ENCODE results near the gene ABCG8.

The ABCG8 gene

GRCh38 chr2:43853141-43854081 lies 14.6 kb downstream of the ABCG8 start:
- TF ChIP-seq EZH2 (IDR thresholded peaks at IDR 0.05; ENCODE audit: borderline replicate concordance, low read depth, low read length, severe bottlenecking): no peak
- TF ChIP-seq, protein P1, sequence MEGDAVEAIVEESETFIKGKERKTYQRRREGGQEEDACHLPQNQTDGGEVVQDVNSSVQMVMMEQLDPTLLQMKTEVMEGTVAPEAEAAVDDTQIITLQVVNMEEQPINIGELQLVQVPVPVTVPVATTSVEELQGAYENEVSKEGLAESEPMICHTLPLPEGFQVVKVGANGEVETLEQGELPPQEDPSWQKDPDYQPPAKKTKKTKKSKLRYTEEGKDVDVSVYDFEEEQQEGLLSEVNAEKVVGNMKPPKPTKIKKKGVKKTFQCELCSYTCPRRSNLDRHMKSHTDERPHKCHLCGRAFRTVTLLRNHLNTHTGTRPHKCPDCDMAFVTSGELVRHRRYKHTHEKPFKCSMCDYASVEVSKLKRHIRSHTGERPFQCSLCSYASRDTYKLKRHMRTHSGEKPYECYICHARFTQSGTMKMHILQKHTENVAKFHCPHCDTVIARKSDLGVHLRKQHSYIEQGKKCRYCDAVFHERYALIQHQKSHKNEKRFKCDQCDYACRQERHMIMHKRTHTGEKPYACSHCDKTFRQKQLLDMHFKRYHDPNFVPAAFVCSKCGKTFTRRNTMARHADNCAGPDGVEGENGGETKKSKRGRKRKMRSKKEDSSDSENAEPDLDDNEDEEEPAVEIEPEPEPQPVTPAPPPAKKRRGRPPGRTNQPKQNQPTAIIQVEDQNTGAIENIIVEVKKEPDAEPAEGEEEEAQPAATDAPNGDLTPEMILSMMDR (IDR thresholded peaks at IDR 0.05; ENCODE audit: borderline replicate concordance, extremely low read depth, low read length, poor library complexity, severe bottlenecking): no peak
- Histone ChIP-seq H3K36me3 (ENCODE audit: insufficient read depth, low read length) (no peaks in the 10 kb centered on the region), H3K4me3 (ENCODE audit: low read depth in 1 of 2, low read length in 2 of 2) (no peak overlapping the region), H3K27me3 (ENCODE audit: insufficient read depth, low read length, poor library complexity) (peaks cover 4% of the 10 kb centered on the region), H4K20me1 (ENCODE audit: insufficient read depth, low read length) (no peaks in the 10 kb centered on the region), H2AFZ (ENCODE audit: low read depth, low read length) (no peak overlapping the region), H3K4me2 (ENCODE audit: insufficient read depth, low read length) (no peak overlapping the region), H3K27ac (ENCODE audit: low read length) (no peak overlapping the region), H3K9me3 (ENCODE audit: insufficient read depth, low read length, severe bottlenecking) (no peaks in the 10 kb centered on the region), H3K9ac (ENCODE audit: low read depth, low read length) (no peak overlapping the region), H3K4me1 (ENCODE audit: insufficient read depth, low read length) (no peaks in the 10 kb centered on the region), H3K79me2 (ENCODE audit: insufficient read depth, low read length) (no peaks in the 10 kb centered on the region)
- DNase-seq: no peak
- no peak for ATAC-seq (ENCODE audit: insufficient read depth, low read depth)

DNA sequence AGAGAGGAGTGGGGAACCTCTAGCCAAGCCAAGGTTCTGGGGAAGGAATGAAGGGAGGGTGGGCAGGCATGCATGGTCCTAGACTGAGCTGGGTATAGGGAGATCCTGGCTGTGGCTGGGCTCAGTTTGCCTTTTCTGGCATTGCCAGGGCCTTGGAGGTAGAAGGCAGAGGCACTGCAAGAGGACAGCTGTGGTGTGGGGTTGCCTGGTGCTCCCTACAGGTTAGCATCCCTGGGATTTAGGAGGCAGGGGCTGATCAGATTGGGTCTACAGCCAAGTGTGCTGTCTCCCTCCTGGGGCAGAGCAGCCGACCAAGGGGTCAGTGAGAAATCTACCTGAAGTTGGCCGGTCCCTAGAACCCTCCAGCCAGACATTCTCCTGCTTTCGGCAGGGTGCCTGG lies 15.9 kb downstream of the ABCG8 start:
- Histone ChIP-seq H2AFZ (ENCODE audit: low read depth, low read length) (no peak overlapping the region), H3K79me2 (ENCODE audit: insufficient read depth, low read length) (no peaks in the 10 kb centered on the region), H3K4me1 (ENCODE audit: insufficient read depth, low read length) (no peaks in the 10 kb centered on the region), H3K4me2 (ENCODE audit: insufficient read depth, low read length) (no peak overlapping the region), H4K20me1 (ENCODE audit: insufficient read depth, low read length) (no peaks in the 10 kb centered on the region), H3K36me3 (ENCODE audit: insufficient read depth, low read length) (no peaks in the 10 kb centered on the region), H3K27me3 (ENCODE audit: insufficient read depth, low read length, poor library complexity) (peaks cover 4% of the 10 kb centered on the region), H3K27ac (ENCODE audit: low read length) (no peak overlapping the region), H3K9ac (ENCODE audit: low read depth, low read length) (no peak overlapping the region), H3K4me3 (ENCODE audit: low read depth in 1 of 2, low read length in 2 of 2) (no peak overlapping the region), H3K9me3 (ENCODE audit: insufficient read depth, low read length, severe bottlenecking) (no peaks in the 10 kb centered on the region)
- no peak for ATAC-seq (ENCODE audit: insufficient read depth, low read depth)
- no peak for DNase-seq
- TF ChIP-seq, protein P1 (IDR thresholded peaks at IDR 0.05; ENCODE audit: borderline replicate concordance, extremely low read depth, low read length, poor library complexity, severe bottlenecking): no peak
- no peak for TF ChIP-seq EZH2 (IDR thresholded peaks at IDR 0.05; ENCODE audit: borderline replicate concordance, low read depth, low read length, severe bottlenecking)

DNA sequence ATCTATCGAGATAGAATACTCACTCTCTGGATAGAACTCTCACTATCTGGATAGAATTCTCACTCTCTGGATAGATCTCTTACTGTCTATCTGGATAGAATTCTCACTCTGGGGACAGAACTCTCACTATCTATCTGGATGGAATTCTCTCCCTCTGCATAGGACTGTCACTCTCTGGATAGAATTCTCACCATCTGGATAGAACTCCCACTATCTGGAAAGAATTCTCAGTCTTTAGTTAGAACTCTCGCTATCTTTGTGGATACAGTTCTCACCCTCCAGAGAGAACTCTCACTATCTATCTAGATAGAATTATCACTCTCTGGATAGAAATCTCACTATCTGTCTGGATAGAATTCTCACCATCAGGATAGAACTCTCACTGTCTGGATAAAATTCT lies 16.5 kb downstream of the ABCG8 start:
- H3K36me3 ChIP-seq (ENCODE audit: insufficient read depth, low read length): no peaks in the 10 kb centered on the region
- DNase-seq (no peak), ATAC-seq (ENCODE audit: insufficient read depth, low read depth) (no peak)
- no peak overlapping the region for H3K9ac ChIP-seq (ENCODE audit: low read depth, low read length)
- H3K4me2 ChIP-seq (ENCODE audit: insufficient read depth, low read length): no peak overlapping the region
- no peak for TF ChIP-seq EZH2 (IDR thresholded peaks at IDR 0.05; ENCODE audit: borderline replicate concordance, low read depth, low read length, severe bottlenecking)
- TF ChIP-seq, protein P1 (IDR thresholded peaks at IDR 0.05; ENCODE audit: borderline replicate concordance, extremely low read depth, low read length, poor library complexity, severe bottlenecking): no peak
- H3K4me1 ChIP-seq (ENCODE audit: insufficient read depth, low read length): no peaks in the 10 kb centered on the region
- no peaks in the 10 kb centered on the region for H3K9me3 ChIP-seq (ENCODE audit: insufficient read depth, low read length, severe bottlenecking)
- no peak overlapping the region for H2AFZ ChIP-seq (ENCODE audit: low read depth, low read length)
- no peak overlapping the region for H3K27ac ChIP-seq (ENCODE audit: low read length)
- H3K79me2 ChIP-seq (ENCODE audit: insufficient read depth, low read length): no peaks in the 10 kb centered on the region
- no peak overlapping the region for H3K4me3 ChIP-seq (ENCODE audit: low read depth in 1 of 2, low read length in 2 of 2)
- no peaks in the 10 kb centered on the region for H4K20me1 ChIP-seq (ENCODE audit: insufficient read depth, low read length)
- peaks cover 4% of the 10 kb centered on the region for H3K27me3 ChIP-seq (ENCODE audit: insufficient read depth, low read length, poor library complexity)

All from DND-41 (cell line).